ENCODE data around the gene CRTC1. TPM values are rescaled to one million over a fixed set of nuclear protein-coding genes. Genes with fewer than 3 reads are reported as not detected.

CRTC1 gene
- total RNA-seq, 2 donors from 2014 or later = 4.0 to 5.8 TPM

DNA sequence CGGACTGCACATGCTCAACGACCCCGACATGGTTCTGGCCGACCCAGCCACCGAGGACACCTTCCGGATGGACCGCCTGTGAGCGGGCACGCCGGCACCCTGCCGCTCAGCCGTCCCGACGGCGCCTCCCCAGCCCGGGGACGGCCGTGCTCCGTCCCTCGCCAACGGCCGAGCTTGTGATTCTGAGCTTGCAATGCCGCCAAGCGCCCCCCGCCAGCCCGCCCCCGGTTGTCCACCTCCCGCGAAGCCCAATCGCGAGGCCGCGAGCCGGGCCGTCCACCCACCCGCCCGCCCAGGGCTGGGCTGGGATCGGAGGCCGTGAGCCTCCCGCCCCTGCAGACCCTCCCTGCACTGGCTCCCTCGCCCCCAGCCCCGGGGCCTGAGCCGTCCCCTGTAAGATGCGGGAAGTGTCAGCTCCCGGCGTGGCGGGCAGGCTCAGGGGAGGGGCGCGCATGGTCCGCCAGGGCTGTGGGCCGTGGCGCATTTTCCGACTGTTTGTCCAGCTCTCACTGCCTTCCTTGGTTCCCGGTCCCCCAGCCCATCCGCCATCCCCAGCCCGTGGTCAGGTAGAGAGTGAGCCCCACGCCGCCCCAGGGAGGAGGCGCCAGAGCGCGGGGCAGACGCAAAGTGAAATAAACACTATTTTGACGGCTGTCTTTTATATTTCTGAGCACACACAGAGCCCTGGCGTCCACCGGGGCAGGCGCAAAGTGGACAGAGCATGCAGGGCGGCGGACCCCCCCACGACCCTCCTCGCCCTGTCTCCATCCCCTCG, 94.0 kb downstream of the CRTC1 start:
- Histone ChIP-seq H3K9me3 (no peaks in the 10 kb centered on the region), H3K27ac (no peak overlapping the region), H3K36me3 (no peaks in the 10 kb centered on the region), H3K27me3 (no peaks in the 10 kb centered on the region), H3K4me1 (no peaks in the 10 kb centered on the region), H3K4me3 (peak overlapping the region in 1 of 2 donors; percentile 26)
- no peak for DNase-seq (ENCODE audit: low spot score)
- no peak for TF ChIP-seq CTCF (IDR thresholded peaks at IDR 0.05)

DNA sequence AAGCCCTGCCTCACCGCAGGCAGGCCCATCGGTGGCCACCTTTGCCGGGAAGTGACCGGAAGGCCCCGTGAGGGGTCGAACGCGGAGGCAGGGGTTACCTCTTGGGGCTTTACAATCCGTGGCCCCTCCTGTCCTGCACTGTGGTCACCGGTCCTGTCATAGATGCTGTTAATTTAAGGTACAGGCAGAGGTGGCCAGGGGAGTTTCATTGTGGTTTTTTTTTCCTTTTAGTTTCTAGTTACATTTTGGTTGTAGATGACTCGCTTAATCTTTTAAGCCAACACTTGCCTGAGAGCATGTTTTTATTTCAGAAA, 94.6 kb downstream of the CRTC1 start:
- Histone ChIP-seq H3K4me1 (no peaks in the 10 kb centered on the region), H3K27ac (no peak overlapping the region), H3K9me3 (no peaks in the 10 kb centered on the region), H3K36me3 (no peaks in the 10 kb centered on the region), H3K27me3 (no peaks in the 10 kb centered on the region), H3K4me3 (peak overlapping the region in 1 of 2 donors; percentile 26)
- no peak for TF ChIP-seq CTCF (IDR thresholded peaks at IDR 0.05)
- no peak for DNase-seq (ENCODE audit: low spot score)

DNA sequence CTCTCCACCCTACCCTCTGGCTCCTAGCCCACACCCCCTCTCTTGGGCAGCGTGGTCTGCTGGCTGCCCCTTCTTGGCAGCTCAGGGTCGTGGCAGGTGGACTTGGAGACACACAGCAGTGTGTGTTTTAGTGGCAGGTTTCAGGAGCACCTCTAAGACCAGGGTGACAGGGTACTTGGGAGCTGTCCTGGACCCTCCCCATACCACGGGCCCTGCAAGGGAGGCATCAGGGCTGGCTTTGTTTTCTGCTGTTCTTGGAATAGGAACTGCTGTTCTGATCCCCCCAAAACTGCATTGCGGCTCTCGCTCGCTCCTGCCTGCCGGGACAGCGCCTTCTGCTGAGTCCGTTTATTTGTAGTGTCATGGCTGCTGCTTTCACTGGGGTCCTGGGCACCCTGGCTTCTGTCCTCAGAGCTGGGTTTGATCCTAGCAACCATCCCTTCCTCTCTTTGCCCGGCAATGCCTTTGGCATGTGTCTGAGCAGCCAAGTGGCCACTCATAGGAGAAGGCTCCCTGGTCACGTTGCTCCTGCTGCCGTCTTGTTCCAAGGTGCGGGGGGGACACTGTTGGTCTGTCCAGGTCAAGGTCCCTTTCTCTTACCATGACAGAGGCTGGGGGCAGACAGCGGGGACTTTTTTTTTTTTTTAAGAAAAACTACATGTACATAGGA, 95.5 kb downstream of the CRTC1 start:
- DNase-seq (ENCODE audit: low spot score) = no peak
- Histone ChIP-seq H3K27ac (no peak overlapping the region), H3K36me3 (no peaks in the 10 kb centered on the region), H3K4me3 (no peak overlapping the region), H3K27me3 (no peaks in the 10 kb centered on the region), H3K9me3 (no peaks in the 10 kb centered on the region), H3K4me1 (no peaks in the 10 kb centered on the region)
- TF ChIP-seq CTCF (IDR thresholded peaks at IDR 0.05) = no peak

DNA sequence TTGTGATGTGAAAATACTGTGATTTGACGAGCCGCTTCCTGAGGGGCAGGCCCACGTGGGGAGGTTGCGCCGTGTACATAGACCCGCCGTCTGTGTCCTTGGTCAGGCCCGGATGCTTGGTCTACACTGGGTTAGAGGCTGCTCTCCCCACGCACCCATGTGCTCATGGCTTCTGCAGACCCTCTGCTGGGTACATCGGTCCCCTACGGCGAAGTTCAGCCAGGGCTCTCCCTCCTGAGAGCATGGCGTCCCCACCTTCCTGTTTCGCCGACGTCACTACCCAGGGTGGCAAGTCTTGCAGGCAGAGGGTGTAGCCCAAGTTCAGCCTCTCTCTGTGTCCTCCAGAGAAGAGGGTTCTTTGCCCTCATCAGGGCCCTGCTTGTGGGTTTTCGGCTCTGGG, 96.6 kb downstream of the CRTC1 start:
- Histone ChIP-seq H3K27me3 (no peaks in the 10 kb centered on the region), H3K4me3 (no peak overlapping the region), H3K9me3 (no peaks in the 10 kb centered on the region), H3K4me1 (peaks cover 0 to under 1% of the 10 kb centered on the region in 2 donors), H3K36me3 (no peaks in the 10 kb centered on the region), H3K27ac (no peak overlapping the region)
- DNase-seq (ENCODE audit: low spot score) = no peak
- TF ChIP-seq CTCF (IDR thresholded peaks at IDR 0.05) = no peak

- DNase-seq (ENCODE audit: low spot score) = no peak
- Histone ChIP-seq H3K4me3 (no peak overlapping the region), H3K36me3 (no peaks in the 10 kb centered on the region), H3K27ac (no peak overlapping the region), H3K27me3 (no peaks in the 10 kb centered on the region), H3K4me1 (peaks cover 0 to 6% of the 10 kb centered on the region in 2 donors), H3K9me3 (no peaks in the 10 kb centered on the region)
- TF ChIP-seq CTCF (IDR thresholded peaks at IDR 0.05) = no peak
These were observed 97.2 kb downstream of the CRTC1 start for GRCh38 chr19:18780631-18781030.
